SK-N-SH treated with all-trans-retinoic acid at 6 μM for 48 hours (cell line): ENCODE data around the gene SMYD2.

Experiments used
- BACH2 ChIP-seq: fragments of 250-450 bp; sonication (Bioruptor Pico); IDR thresholded peaks from 2 replicates; pipeline ENCODE4 v1.9.0; 2021; ENCODE audit warnings: mild to moderate bottlenecking, borderline replicate concordance
- CSDC2 ChIP-seq: fragments of 250-450 bp; sonication (Bioruptor Pico); IDR thresholded peaks from 2 replicates; pipeline ENCODE4 v1.5.0; 2020; ENCODE audit warnings: mild to moderate bottlenecking, moderate library complexity
- CSRNP3 ChIP-seq: fragments of 250-450 bp; sonication (Bioruptor Pico); IDR thresholded peaks from 2 replicates; pipeline ENCODE4 v1.5.1; 2021; ENCODE audit warnings: mild to moderate bottlenecking, moderate library complexity
- ISL1 ChIP-seq: fragments of 250-450 bp; sonication (Bioruptor Pico); IDR thresholded peaks from 2 replicates; pipeline ENCODE4 v2.1.2; 2022; ENCODE audit warnings: mild to moderate bottlenecking, moderate library complexity
- RARB ChIP-seq: fragments of 250-450 bp; sonication (Bioruptor Pico); IDR thresholded peaks from 2 replicates; pipeline ENCODE4 v1.8.0; 2021; ENCODE audit warnings: mild to moderate bottlenecking, moderate library complexity
- TOX ChIP-seq: fragments of 250-450 bp; sonication (Bioruptor Pico); IDR thresholded peaks from 2 replicates; pipeline ENCODE4 v1.8.0; 2021; ENCODE audit warnings: mild to moderate bottlenecking, moderate library complexity, borderline replicate concordance
- ZC3H10 ChIP-seq: fragments of 250-450 bp; sonication (Bioruptor Pico); IDR thresholded peaks from 2 replicates; pipeline ENCODE4 v1.5.1; 2021; ENCODE audit warnings: mild to moderate bottlenecking, moderate library complexity
- ZFP3 ChIP-seq: fragments of 250-450 bp; sonication (Bioruptor Pico); IDR thresholded peaks from 2 replicates; pipeline ENCODE4 v1.5.0; 2020; ENCODE audit warnings: mild to moderate bottlenecking, moderate library complexity
- ZFP30 ChIP-seq: fragments of 450-650 bp; formaldehyde crosslinking; IDR thresholded peaks from 2 replicates; pipeline ENCODE4 v1.5.0; 2022; ENCODE audit warnings: mild to moderate bottlenecking, moderate library complexity
- ZNF565 ChIP-seq: fragments of 450-650 bp; formaldehyde crosslinking; conservative IDR thresholded peaks from 2 replicates; pipeline ENCODE4 v1.5.0; 2020; ENCODE audit warnings: low read depth, mild to moderate bottlenecking, moderate library complexity
- ZNF70 ChIP-seq: fragments of 450-650 bp; formaldehyde crosslinking; IDR thresholded peaks from 2 replicates; pipeline ENCODE4 v1.5.0; 2020; ENCODE audit warnings: mild to moderate bottlenecking, moderate library complexity
- TF ChIP-seq, protein P1 (sequence below): fragments of 250-450 bp; sonication (Bioruptor Pico); IDR thresholded peaks from 2 replicates; pipeline ENCODE4 v1.8.0; 2020; ENCODE audit warnings: mild to moderate bottlenecking, moderate library complexity, borderline replicate concordance
- TF ChIP-seq, protein P2 (sequence below): fragments of 250-450 bp; sonication (Bioruptor Pico); IDR thresholded peaks from 2 replicates; pipeline ENCODE4 v1.8.0; 2021; ENCODE audit warnings: low read depth, mild to moderate bottlenecking, moderate library complexity, borderline replicate concordance

DNA sequence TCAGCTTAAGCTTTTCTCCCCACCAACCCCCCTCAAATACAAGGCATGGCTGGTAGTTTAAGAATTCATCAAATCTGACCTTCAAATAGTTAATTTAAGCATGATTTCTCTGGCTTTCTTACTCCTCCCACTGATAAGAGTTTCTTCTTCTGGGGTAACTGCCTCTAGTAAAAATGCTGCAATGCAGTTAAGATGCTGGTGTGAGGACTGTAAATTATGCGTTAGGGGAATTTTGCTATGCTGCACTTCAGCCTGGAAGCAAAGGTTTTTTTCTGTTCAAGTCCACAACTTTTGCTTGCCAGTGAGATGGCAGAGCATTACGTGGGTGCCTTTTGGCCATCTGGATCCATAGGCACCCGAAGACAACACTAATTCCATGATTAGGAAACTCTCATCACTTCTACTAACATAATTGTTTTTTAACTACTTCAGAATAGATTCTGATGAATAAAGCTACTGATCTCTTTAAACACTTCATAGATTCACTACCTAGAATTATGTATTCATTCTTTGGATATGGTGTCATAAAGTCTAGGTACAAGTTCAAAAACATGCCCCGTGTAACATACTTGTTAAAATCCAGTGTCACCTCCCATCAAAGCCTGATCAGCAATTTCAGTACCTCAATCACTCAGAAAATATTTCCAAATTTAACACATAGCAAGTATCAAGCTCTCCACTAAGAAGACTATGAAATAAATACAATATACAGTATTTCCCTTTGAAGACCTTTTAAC is 8.8 kb upstream of the SMYD2 start:
- TF ChIP-seq TOX (no peak), BACH2 (CRISPR knock-in tag) (no peak), ZFP30 (CRISPR knock-in tag) (no peak), CSRNP3 (CRISPR knock-in tag) (no peak), ZNF565 (no peak), ISL1 (CRISPR knock-in tag) (no peak), ZC3H10 (no peak), ZNF70 (CRISPR knock-in tag) (no peak), CSDC2 (no peak), RARB (no peak), ZFP3 (CRISPR knock-in tag) (no peak)
- TF ChIP-seq, protein P1, sequence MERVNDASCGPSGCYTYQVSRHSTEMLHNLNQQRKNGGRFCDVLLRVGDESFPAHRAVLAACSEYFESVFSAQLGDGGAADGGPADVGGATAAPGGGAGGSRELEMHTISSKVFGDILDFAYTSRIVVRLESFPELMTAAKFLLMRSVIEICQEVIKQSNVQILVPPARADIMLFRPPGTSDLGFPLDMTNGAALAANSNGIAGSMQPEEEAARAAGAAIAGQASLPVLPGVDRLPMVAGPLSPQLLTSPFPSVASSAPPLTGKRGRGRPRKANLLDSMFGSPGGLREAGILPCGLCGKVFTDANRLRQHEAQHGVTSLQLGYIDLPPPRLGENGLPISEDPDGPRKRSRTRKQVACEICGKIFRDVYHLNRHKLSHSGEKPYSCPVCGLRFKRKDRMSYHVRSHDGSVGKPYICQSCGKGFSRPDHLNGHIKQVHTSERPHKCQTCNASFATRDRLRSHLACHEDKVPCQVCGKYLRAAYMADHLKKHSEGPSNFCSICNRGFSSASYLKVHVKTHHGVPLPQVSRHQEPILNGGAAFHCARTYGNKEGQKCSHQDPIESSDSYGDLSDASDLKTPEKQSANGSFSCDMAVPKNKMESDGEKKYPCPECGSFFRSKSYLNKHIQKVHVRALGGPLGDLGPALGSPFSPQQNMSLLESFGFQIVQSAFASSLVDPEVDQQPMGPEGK (CRISPR knock-in tag) = no peak
- TF ChIP-seq, protein P2, sequence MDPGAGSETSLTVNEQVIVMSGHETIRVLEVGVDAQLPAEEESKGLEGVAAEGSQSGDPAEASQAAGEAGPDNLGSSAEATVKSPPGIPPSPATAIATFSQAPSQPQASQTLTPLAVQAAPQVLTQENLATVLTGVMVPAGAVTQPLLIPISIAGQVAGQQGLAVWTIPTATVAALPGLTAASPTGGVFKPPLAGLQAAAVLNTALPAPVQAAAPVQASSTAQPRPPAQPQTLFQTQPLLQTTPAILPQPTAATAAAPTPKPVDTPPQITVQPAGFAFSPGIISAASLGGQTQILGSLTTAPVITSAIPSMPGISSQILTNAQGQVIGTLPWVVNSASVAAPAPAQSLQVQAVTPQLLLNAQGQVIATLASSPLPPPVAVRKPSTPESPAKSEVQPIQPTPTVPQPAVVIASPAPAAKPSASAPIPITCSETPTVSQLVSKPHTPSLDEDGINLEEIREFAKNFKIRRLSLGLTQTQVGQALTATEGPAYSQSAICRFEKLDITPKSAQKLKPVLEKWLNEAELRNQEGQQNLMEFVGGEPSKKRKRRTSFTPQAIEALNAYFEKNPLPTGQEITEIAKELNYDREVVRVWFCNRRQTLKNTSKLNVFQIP = no peak
